Esophagus muscularis mucosa (tissue), 4 donors: ENCODE data around the gene SPATA46. TPM values are rescaled to one million over a fixed set of nuclear protein-coding genes. Genes with fewer than 3 reads are reported as not detected.

Experiments
- DNase-seq: peaks from one replicate; pipeline ENCODE4 v3.0.0-alpha.2; 2017; ENCODE audit errors: extremely low spot score
- H3K27ac ChIP-seq, 4 donors: fragments of 200-600 bp; sonication (generic); replicated peaks in 1 of 4; 1 replicate in 3 of 4; 2 replicates in 1 of 4; pipeline ENCODE4 v1.5.1; 2016 to 2019; ENCODE audit warnings: mild to moderate bottlenecking in 1 of 4
- H3K27me3 ChIP-seq, 4 donors: fragments of 200-600 bp; sonication (generic); one replicate each; pipeline versions ENCODE4 v1.5.1 to v1.6.0; 2016 to 2019
- H3K36me3 ChIP-seq, 4 donors: fragments of 200-600 bp; sonication (generic); one replicate each; pipeline ENCODE4 v1.5.1; 2016 to 2019
- H3K4me1 ChIP-seq, 4 donors: fragments of 200-600 bp; sonication (generic); one replicate each; pipeline ENCODE4 v1.5.1; 2016 to 2019
- H3K4me3 ChIP-seq, 4 donors: fragments of 200-600 bp; sonication (generic); 1 replicate in 2 of 4; 2 replicates in 2 of 4; pipeline ENCODE4 v1.5.1; 2016 to 2019; ENCODE audit warnings: mild to moderate bottlenecking in 4 of 4, moderate library complexity in 1 of 4
- H3K9me3 ChIP-seq, 4 donors: fragments of 200-600 bp; sonication (generic); 1 replicate in 3 of 4; 2 replicates in 1 of 4; pipeline ENCODE4 v1.5.1; 2016 to 2019
- EP300 ChIP-seq: sonication (generic); formaldehyde crosslinking; IDR thresholded peaks from one replicate; pipeline ENCODE4 v1.6.1; 2017; ENCODE audit warnings: antibody characterized with exemption
- POLR2A ChIP-seq: fragments of 450-650 bp; IDR thresholded peaks from one replicate; pipeline ENCODE4 v1.6.1; 2017; ENCODE audit warnings: antibody characterized with exemption, moderate library complexity, mild to moderate bottlenecking, low read depth
- POLR2AphosphoS5 ChIP-seq, 2 donors: sonication (generic); formaldehyde crosslinking; IDR thresholded peaks; one replicate each; pipeline ENCODE4 v1.6.1; 2017; ENCODE audit warnings: antibody characterized with exemption in 2 of 2
- WGBS: methylation state at CpG from one replicate; pipeline ENCODE4 v1.1.5; 2018; 5-methylcytosine and 5-hydroxymethylcytosine counted together
- intact Hi-C: fragments of 100-400 bp; cut with DNase I; formaldehyde crosslinking; loops from one replicate; pipeline ENCODE4 v1.15.1; 2023
- total RNA-seq, 4 donors: library from RNA; depleted of rRNA; stranded (reverse); fragments of >200 nt; gene quantifications; one replicate each; pipeline versions ENCODE4 v1.1.0 to v1.2.1, GENCODE V29; 2016
- TF ChIP-seq, protein P1 (sequence below), 3 experiments: fragments of 200-600 bp in 2 of 3; fragments of 450-650 bp in 1 of 3; sonication (generic) in 2 of 3; IDR thresholded peaks; one replicate each; pipeline ENCODE4 v1.5.1; 2017 to 2019; ENCODE audit warnings: antibody characterized with exemption in 3 of 3, mild to moderate bottlenecking in 2 of 3, moderate library complexity in 1 of 3

Gene SPATA46
- total RNA-seq, 4 donors from 2014 or later: not detected

DNA sequence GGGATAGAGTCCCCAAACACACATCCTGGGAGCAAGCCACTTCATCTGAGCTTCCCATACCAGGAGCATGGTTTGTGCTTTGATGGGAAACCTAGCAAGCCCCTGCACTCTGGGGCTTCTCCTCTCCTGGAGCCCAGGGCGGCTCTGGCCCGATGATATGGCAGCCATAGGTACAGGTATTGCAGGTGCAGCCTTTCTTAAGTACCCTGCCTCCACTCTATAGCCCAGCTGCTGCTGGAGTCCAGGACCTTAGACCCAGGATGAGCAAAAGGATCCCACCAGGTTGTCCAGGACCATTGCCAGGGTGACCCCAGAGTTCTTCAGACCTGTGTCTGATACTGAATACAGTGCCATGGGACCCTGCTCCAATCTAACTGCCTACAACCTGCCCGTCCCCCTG is 9.0 kb upstream of the SPATA46 start:
- no peaks in the 10 kb centered on the region for H3K9me3 ChIP-seq
- no peak overlapping the region for H3K27ac ChIP-seq
- TF ChIP-seq EP300 (no peak), POLR2AphosphoS5 (IDR thresholded peaks at IDR 0.05) (no peak), POLR2A (no peak)
- TF ChIP-seq, protein P1, sequence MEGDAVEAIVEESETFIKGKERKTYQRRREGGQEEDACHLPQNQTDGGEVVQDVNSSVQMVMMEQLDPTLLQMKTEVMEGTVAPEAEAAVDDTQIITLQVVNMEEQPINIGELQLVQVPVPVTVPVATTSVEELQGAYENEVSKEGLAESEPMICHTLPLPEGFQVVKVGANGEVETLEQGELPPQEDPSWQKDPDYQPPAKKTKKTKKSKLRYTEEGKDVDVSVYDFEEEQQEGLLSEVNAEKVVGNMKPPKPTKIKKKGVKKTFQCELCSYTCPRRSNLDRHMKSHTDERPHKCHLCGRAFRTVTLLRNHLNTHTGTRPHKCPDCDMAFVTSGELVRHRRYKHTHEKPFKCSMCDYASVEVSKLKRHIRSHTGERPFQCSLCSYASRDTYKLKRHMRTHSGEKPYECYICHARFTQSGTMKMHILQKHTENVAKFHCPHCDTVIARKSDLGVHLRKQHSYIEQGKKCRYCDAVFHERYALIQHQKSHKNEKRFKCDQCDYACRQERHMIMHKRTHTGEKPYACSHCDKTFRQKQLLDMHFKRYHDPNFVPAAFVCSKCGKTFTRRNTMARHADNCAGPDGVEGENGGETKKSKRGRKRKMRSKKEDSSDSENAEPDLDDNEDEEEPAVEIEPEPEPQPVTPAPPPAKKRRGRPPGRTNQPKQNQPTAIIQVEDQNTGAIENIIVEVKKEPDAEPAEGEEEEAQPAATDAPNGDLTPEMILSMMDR (IDR thresholded peaks at IDR 0.05): no peak
- H3K27me3 ChIP-seq: peaks cover 0 to 8% (median 0%) of the 10 kb centered on the region in 4 donors
- WGBS: 94% methylated on average over 3 of the region's 3 CpGs
- H3K4me3 ChIP-seq: no peak overlapping the region
- intact Hi-C loops: no loop called here
- peaks cover 0 to 14% (median 2%) of the 10 kb centered on the region in 4 donors for H3K36me3 ChIP-seq
- no peaks in the 10 kb centered on the region for H3K4me1 ChIP-seq
- no peak for DNase-seq

DNA sequence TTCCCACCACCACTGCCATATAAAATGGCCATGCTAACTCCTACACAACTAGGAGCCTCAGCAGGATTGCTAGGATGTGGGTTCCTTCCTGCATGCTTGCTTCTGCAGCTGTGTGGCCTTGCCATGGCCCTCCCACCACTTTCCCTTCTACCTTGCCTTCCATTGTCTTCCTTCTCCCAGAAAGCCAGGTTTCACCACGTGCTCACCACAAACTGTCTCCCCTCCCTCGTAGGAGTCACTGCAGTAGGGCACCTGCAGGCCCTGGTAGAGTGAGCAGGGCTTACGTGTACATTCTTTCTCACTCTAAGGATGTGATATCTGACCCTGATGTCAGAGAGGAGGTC is 8.6 kb upstream of the SPATA46 start:
- Histone ChIP-seq H3K27ac (no peak overlapping the region), H3K9me3 (no peaks in the 10 kb centered on the region), H3K4me1 (no peaks in the 10 kb centered on the region), H3K4me3 (no peak overlapping the region), H3K27me3 (peaks cover 0 to 7% (median 0%) of the 10 kb centered on the region in 4 donors), H3K36me3 (peaks cover 0 to 14% (median 2%) of the 10 kb centered on the region in 4 donors)
- WGBS: 88% methylated on average over 3 of the region's 3 CpGs
- DNase-seq: no peak
- intact Hi-C loops: no loop called here
- TF ChIP-seq, protein P1 (IDR thresholded peaks at IDR 0.05): no peak
- TF ChIP-seq POLR2AphosphoS5 (IDR thresholded peaks at IDR 0.05) (no peak), POLR2A (no peak), EP300 (no peak)

DNA sequence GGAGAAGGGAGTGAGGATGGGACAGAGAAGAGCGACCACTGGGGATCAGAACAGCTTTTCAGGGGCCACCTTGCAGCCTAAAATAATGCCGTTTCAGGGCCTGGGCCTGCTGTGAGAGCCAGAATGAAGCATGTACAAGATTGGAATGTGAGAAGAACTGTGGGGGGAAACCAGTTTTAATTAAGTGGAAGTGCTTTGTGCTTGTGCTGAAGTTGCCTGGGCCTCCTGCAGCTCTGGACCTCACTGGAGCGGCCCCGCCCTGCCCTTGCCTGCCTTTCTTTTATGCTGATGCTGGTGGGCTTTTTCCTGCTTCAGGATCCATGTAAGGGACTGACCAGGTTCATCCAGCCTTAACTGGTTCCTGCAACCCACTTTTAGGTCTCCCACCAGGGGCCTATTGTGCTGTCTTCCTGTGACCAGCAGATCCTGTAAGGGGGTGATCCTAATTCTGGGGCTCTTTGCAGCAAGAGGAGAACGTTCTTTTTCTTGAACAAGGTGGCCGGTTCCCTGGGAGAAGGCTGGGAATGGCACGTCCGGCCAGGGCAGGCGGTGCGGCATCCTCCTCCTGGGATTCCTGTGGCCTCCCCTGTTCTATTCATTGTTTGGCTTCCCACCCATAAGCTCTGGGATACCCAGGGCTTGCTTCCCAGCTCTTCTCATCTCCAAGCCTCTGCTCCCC is 8.1 kb upstream of the SPATA46 start:
- WGBS: 91% methylated on average over 8 of the region's 10 CpGs
- Histone ChIP-seq H3K27ac (no peak overlapping the region), H3K4me3 (no peak overlapping the region), H3K4me1 (no peaks in the 10 kb centered on the region), H3K27me3 (peaks cover 0 to 2% (median 0%) of the 10 kb centered on the region in 4 donors), H3K9me3 (no peaks in the 10 kb centered on the region), H3K36me3 (peaks cover 0 to 14% (median 2%) of the 10 kb centered on the region in 4 donors)
- TF ChIP-seq EP300 (no peak), POLR2A (no peak), POLR2AphosphoS5 (IDR thresholded peaks at IDR 0.05) (no peak)
- TF ChIP-seq, protein P1 (IDR thresholded peaks at IDR 0.05): no peak
- no peak for DNase-seq
- intact Hi-C loops: no loop called here

DNA sequence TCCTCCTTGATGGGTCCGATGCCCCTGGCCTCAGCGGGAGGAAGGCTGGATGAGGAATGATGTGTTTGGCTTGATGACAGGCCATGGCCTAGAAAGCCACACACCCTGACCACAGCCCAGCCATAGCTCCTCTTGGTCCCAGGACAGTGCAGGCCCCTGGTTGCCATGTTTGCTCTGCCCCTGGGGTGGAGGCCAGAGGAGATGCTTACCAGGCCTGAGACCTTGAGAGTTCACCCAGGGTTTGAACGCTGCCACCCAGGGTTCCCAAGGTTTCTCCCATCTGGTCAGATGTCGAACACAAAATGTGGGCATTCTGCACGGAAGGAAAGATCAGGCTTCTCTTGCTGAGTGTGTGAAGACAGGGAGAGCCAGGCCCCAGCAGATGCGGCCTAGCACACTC is 7.5 kb upstream of the SPATA46 start:
- DNase-seq: no peak
- H3K27me3 ChIP-seq: no peaks in the 10 kb centered on the region
- TF ChIP-seq EP300: no peak
- no peak for TF ChIP-seq POLR2AphosphoS5 (IDR thresholded peaks at IDR 0.05)
- TF ChIP-seq POLR2A: no peak
- TF ChIP-seq, protein P1 (IDR thresholded peaks at IDR 0.05): no peak
- no peak overlapping the region for H3K27ac ChIP-seq
- H3K4me1 ChIP-seq: no peaks in the 10 kb centered on the region
- intact Hi-C loops: no loop called here
- no peaks in the 10 kb centered on the region for H3K9me3 ChIP-seq
- peaks cover 0 to 14% (median 2%) of the 10 kb centered on the region in 4 donors for H3K36me3 ChIP-seq
- WGBS: 81% methylated on average over 6 of the region's 6 CpGs
- no peak overlapping the region for H3K4me3 ChIP-seq

DNA sequence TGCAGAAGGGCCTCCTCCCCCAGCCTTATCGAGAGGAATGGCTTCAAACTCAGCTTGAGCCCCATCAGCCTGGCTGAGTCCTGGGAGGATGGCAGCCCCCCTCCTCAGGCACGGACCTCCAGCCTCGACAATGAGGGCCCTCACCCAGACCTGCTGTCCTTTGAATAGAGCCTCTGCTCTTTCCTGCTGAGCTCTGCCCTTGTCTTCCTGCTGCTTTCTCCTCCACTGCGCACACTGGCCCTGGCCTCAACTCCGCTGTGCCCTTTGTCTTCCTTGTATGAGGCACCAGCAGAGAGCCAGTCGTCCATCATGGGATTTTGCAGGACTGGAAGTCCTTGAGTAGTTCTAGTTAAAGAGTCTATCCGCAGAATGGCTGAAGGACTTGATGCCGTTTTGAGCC is 6.9 kb upstream of the SPATA46 start:
- no peaks in the 10 kb centered on the region for H3K27me3 ChIP-seq
- intact Hi-C loops: no loop called here
- no peak for DNase-seq
- peaks cover 0 to 14% (median 2%) of the 10 kb centered on the region in 4 donors for H3K36me3 ChIP-seq
- 92% methylated on average over 8 of the region's 8 CpGs for WGBS
- H3K9me3 ChIP-seq: no peaks in the 10 kb centered on the region
- no peaks in the 10 kb centered on the region for H3K4me1 ChIP-seq
- H3K27ac ChIP-seq: no peak overlapping the region
- no peak overlapping the region for H3K4me3 ChIP-seq
- TF ChIP-seq, protein P1 (IDR thresholded peaks at IDR 0.05): no peak
- TF ChIP-seq POLR2AphosphoS5 (IDR thresholded peaks at IDR 0.05): no peak
- TF ChIP-seq EP300: no peak
- no peak for TF ChIP-seq POLR2A
